SK-N-SH treated with all-trans-retinoic acid at 6 μM for 48 hours (cell line): ENCODE data around the gene TXNDC16.

Experiments
- ATAC-seq: fragments of 200-7000 bp; cut with Tn5 transposase; 3 replicates; pipeline ENCODE4 v1.9.1; 2020; ENCODE audit warnings: mild to moderate bottlenecking, moderate library complexity
- ARNTL ChIP-seq: fragments of 450-650 bp; formaldehyde crosslinking; IDR thresholded peaks from 2 replicates; pipeline ENCODE4 v1.5.0; 2020; ENCODE audit warnings: low read depth, mild to moderate bottlenecking, moderate library complexity, borderline replicate concordance
- BACH2 ChIP-seq: fragments of 250-450 bp; sonication (Bioruptor Pico); IDR thresholded peaks from 2 replicates; pipeline ENCODE4 v1.9.0; 2021; ENCODE audit warnings: mild to moderate bottlenecking, borderline replicate concordance
- CSDC2 ChIP-seq: fragments of 250-450 bp; sonication (Bioruptor Pico); IDR thresholded peaks from 2 replicates; pipeline ENCODE4 v1.5.0; 2020; ENCODE audit warnings: mild to moderate bottlenecking, moderate library complexity
- ESRRG ChIP-seq: fragments of 250-450 bp; sonication (Bioruptor Pico); IDR thresholded peaks from 2 replicates; pipeline ENCODE4 v1.6.1; 2021; ENCODE audit warnings: mild to moderate bottlenecking
- ISL1 ChIP-seq: fragments of 250-450 bp; sonication (Bioruptor Pico); IDR thresholded peaks from 2 replicates; pipeline ENCODE4 v2.1.2; 2022; ENCODE audit warnings: mild to moderate bottlenecking, moderate library complexity
- OSR1 ChIP-seq: fragments of 250-450 bp; sonication (Bioruptor Pico); IDR thresholded peaks from 2 replicates; pipeline ENCODE4 v1.8.0; 2022; ENCODE audit warnings: moderate library complexity, mild to moderate bottlenecking, inconsistent platforms
- PPARA ChIP-seq: fragments of 250-450 bp; sonication (Bioruptor Pico); IDR thresholded peaks from 2 replicates; pipeline ENCODE4 v1.5.0; 2020; ENCODE audit warnings: mild to moderate bottlenecking, borderline replicate concordance
- SNAI2 ChIP-seq: fragments of 250-450 bp; sonication (Bioruptor Pico); IDR thresholded peaks from 2 replicates; pipeline ENCODE4 v1.5.0; 2020; ENCODE audit warnings: mild to moderate bottlenecking, moderate library complexity
- TCF4 ChIP-seq: fragments of 250-450 bp; sonication (Bioruptor Pico); IDR thresholded peaks from 2 replicates; pipeline ENCODE4 v1.8.0; 2021; ENCODE audit warnings: mild to moderate bottlenecking, moderate library complexity, borderline replicate concordance
- TOX ChIP-seq: fragments of 250-450 bp; sonication (Bioruptor Pico); IDR thresholded peaks from 2 replicates; pipeline ENCODE4 v1.8.0; 2021; ENCODE audit warnings: mild to moderate bottlenecking, moderate library complexity, borderline replicate concordance
- ZC3H10 ChIP-seq: fragments of 250-450 bp; sonication (Bioruptor Pico); IDR thresholded peaks from 2 replicates; pipeline ENCODE4 v1.5.1; 2021; ENCODE audit warnings: mild to moderate bottlenecking, moderate library complexity
- ZFP3 ChIP-seq: fragments of 250-450 bp; sonication (Bioruptor Pico); IDR thresholded peaks from 2 replicates; pipeline ENCODE4 v1.5.0; 2020; ENCODE audit warnings: mild to moderate bottlenecking, moderate library complexity
- ZFP30 ChIP-seq: fragments of 450-650 bp; formaldehyde crosslinking; IDR thresholded peaks from 2 replicates; pipeline ENCODE4 v1.5.0; 2022; ENCODE audit warnings: mild to moderate bottlenecking, moderate library complexity
- ZNF565 ChIP-seq: fragments of 450-650 bp; formaldehyde crosslinking; conservative IDR thresholded peaks from 2 replicates; pipeline ENCODE4 v1.5.0; 2020; ENCODE audit warnings: low read depth, mild to moderate bottlenecking, moderate library complexity
- ZNF70 ChIP-seq: fragments of 450-650 bp; formaldehyde crosslinking; IDR thresholded peaks from 2 replicates; pipeline ENCODE4 v1.5.0; 2020; ENCODE audit warnings: mild to moderate bottlenecking, moderate library complexity
- ZNF8 ChIP-seq: fragments of 450-650 bp; formaldehyde crosslinking; IDR thresholded peaks from 2 replicates; pipeline ENCODE4 v1.5.0; 2020; ENCODE audit warnings: mild to moderate bottlenecking, moderate library complexity
- TF ChIP-seq, protein P1 (sequence below): fragments of 250-450 bp; sonication (Bioruptor Pico); IDR thresholded peaks from 2 replicates; pipeline ENCODE4 v1.5.0; 2020; ENCODE audit warnings: mild to moderate bottlenecking, moderate library complexity
- TF ChIP-seq, protein P2 (sequence below): fragments of 250-450 bp; sonication (Bioruptor Pico); IDR thresholded peaks from 2 replicates; pipeline ENCODE4 v1.8.0; 2020; ENCODE audit warnings: mild to moderate bottlenecking, moderate library complexity, borderline replicate concordance
- TF ChIP-seq, protein P3 (sequence below): fragments of 250-450 bp; sonication (Bioruptor Pico); IDR thresholded peaks from 2 replicates; pipeline ENCODE4 v1.5.1; 2021; ENCODE audit warnings: mild to moderate bottlenecking, moderate library complexity
- TF ChIP-seq, protein P4 (sequence below): fragments of 250-450 bp; sonication (Bioruptor Pico); IDR thresholded peaks from 2 replicates; pipeline ENCODE4 v1.5.1; 2020; ENCODE audit warnings: low read depth, mild to moderate bottlenecking, moderate library complexity

Gene TXNDC16

DNA sequence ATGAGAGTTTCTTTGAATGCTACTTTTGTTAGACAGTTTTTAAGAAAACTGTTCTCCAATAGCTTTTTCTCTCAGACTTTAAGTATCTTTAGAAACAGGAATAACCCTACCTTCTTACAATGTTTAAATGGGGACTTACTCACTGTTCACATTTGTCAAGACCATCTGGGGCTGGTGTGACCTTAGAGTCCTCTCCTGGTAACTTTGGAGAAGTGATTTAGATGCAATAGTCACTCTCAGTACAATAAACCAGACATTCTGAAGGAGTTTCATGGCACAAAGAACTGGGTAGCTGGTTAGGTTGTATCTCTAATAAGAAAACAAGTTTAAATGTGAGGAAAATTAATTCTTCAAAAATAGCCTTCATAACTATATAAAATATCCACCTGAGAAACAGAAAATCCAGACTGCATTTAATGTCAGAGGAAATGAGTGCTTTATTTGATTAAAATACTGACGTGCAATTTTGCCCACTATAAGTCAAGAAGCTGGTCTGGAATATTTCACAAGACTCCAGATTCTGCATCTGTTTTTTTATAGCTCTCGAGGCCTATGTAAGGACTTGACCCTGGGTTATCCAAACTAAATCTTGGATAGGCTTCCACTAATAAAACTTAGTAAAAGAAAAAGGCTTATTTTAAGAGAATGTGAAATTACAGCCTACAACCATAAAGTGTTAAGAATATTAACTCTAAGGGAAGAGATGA, 129.5 kb downstream of the TXNDC16 start:
- TF ChIP-seq, protein P1, sequence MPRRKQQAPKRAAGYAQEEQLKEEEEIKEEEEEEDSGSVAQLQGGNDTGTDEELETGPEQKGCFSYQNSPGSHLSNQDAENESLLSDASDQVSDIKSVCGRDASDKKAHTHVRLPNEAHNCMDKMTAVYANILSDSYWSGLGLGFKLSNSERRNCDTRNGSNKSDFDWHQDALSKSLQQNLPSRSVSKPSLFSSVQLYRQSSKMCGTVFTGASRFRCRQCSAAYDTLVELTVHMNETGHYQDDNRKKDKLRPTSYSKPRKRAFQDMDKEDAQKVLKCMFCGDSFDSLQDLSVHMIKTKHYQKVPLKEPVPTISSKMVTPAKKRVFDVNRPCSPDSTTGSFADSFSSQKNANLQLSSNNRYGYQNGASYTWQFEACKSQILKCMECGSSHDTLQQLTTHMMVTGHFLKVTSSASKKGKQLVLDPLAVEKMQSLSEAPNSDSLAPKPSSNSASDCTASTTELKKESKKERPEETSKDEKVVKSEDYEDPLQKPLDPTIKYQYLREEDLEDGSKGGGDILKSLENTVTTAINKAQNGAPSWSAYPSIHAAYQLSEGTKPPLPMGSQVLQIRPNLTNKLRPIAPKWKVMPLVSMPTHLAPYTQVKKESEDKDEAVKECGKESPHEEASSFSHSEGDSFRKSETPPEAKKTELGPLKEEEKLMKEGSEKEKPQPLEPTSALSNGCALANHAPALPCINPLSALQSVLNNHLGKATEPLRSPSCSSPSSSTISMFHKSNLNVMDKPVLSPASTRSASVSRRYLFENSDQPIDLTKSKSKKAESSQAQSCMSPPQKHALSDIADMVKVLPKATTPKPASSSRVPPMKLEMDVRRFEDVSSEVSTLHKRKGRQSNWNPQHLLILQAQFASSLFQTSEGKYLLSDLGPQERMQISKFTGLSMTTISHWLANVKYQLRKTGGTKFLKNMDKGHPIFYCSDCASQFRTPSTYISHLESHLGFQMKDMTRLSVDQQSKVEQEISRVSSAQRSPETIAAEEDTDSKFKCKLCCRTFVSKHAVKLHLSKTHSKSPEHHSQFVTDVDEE, result peak; percentile 78
- TF ChIP-seq ZFP30 (CRISPR knock-in tag) (no peak), TOX (CRISPR knock-in tag) (0 out of 2 replicates have a peak, but pooled peaks have one; percentile 14), ISL1 (CRISPR knock-in tag) (peak; percentile 88), PPARA (CRISPR knock-in tag) (no peak), TCF4 (CRISPR knock-in tag) (peak; percentile 91), ZNF565 (CRISPR knock-in tag) (no peak), SNAI2 (CRISPR knock-in tag) (peak; percentile 81), ZNF8 (CRISPR knock-in tag) (no peak), OSR1 (no peak), ZNF70 (no peak), ZC3H10 (CRISPR knock-in tag) (0 out of 2 replicates have a peak, but pooled peaks have one; percentile 22), ESRRG (CRISPR knock-in tag) (no peak), ZFP3 (CRISPR knock-in tag) (0 out of 2 replicates have a peak, but pooled peaks have one; percentile 43), BACH2 (no peak)
- TF ChIP-seq, protein P2, sequence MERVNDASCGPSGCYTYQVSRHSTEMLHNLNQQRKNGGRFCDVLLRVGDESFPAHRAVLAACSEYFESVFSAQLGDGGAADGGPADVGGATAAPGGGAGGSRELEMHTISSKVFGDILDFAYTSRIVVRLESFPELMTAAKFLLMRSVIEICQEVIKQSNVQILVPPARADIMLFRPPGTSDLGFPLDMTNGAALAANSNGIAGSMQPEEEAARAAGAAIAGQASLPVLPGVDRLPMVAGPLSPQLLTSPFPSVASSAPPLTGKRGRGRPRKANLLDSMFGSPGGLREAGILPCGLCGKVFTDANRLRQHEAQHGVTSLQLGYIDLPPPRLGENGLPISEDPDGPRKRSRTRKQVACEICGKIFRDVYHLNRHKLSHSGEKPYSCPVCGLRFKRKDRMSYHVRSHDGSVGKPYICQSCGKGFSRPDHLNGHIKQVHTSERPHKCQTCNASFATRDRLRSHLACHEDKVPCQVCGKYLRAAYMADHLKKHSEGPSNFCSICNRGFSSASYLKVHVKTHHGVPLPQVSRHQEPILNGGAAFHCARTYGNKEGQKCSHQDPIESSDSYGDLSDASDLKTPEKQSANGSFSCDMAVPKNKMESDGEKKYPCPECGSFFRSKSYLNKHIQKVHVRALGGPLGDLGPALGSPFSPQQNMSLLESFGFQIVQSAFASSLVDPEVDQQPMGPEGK (CRISPR knock-in tag), result no peak
- TF ChIP-seq, protein P3, sequence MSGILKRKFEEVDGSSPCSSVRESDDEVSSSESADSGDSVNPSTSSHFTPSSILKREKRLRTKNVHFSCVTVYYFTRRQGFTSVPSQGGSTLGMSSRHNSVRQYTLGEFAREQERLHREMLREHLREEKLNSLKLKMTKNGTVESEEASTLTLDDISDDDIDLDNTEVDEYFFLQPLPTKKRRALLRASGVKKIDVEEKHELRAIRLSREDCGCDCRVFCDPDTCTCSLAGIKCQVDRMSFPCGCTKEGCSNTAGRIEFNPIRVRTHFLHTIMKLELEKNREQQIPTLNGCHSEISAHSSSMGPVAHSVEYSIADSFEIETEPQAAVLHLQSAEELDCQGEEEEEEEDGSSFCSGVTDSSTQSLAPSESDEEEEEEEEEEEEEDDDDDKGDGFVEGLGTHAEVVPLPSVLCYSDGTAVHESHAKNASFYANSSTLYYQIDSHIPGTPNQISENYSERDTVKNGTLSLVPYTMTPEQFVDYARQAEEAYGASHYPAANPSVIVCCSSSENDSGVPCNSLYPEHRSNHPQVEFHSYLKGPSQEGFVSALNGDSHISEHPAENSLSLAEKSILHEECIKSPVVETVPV (CRISPR knock-in tag), result no peak; the same call in 1 of the 2 replicates
- TF ChIP-seq, protein P4, sequence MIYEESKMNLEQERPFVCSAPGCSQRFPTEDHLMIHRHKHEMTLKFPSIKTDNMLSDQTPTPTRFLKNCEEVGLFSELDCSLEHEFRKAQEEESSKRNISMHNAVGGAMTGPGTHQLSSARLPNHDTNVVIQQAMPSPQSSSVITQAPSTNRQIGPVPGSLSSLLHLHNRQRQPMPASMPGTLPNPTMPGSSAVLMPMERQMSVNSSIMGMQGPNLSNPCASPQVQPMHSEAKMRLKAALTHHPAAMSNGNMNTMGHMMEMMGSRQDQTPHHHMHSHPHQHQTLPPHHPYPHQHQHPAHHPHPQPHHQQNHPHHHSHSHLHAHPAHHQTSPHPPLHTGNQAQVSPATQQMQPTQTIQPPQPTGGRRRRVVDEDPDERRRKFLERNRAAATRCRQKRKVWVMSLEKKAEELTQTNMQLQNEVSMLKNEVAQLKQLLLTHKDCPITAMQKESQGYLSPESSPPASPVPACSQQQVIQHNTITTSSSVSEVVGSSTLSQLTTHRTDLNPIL (CRISPR knock-in tag), result peak; percentile 68; the same call in 1 of the 2 replicates
- peak; percentile 51; the same call in 1 of the 3 replicates for ATAC-seq

DNA sequence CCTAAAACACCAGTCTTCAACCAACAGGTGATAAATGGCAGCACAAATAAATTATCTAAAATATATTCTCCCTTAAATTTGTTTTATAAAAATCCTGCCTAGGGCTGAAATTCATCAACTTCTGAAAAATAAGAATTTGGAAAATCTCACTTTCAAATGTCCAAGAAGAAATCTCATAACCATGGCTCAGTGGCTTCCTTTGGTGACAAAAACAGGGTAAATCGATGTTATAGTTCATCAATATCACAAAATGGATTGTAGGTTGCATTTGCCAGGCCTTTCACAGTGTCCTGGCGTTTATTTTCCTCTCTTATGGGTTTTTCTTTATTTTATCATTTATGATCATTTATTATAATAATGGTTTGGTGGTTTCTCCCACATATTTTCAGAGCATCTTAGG, 135.2 kb downstream of the TXNDC16 start:
- no peak for TF ChIP-seq ZFP3 (CRISPR knock-in tag)
- TF ChIP-seq, protein P4 (CRISPR knock-in tag), result no peak
- no peak for TF ChIP-seq SNAI2 (CRISPR knock-in tag)
- TF ChIP-seq ZNF8 (CRISPR knock-in tag), result no peak
- ATAC-seq, result no peak

DNA sequence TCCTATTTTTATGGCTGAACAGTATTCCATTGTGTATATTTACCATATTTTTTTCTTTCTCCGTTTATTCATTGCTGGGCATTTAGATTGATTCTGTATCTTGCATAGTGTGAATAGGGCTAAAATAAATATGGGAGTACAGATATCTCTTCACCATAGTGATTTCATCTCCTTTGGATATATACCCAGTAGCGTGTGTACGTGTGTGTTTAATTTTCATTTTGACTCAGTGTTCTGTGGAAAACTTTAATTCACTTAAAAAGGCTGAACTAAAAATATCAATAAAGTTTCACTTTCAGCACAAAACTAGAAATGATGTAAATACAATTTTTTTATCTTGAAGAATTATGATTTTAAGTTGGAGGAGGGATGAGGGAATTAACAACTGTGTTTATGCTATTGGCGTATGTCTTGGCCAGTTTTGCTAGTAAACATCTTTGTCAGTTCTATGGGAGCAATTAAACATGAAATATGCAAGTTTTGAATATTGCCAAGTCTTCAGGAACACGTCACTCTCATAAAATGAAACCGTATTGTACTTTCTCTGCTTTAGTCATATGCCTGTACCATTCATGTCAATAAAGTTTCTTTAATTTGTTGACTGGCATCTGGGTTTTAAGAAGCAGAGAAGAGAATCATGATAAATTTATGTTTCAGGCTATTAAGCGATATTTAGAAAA, 138.4 kb downstream of the TXNDC16 start:
- ATAC-seq, result no peak
- TF ChIP-seq ZNF8 (CRISPR knock-in tag) (no peak), PPARA (CRISPR knock-in tag) (no peak), CSDC2 (CRISPR knock-in tag) (no peak), ZNF565 (CRISPR knock-in tag) (no peak), ARNTL (CRISPR knock-in tag) (no peak), ZC3H10 (CRISPR knock-in tag) (no peak)
- TF ChIP-seq, protein P2 (CRISPR knock-in tag), result no peak
- TF ChIP-seq, protein P1, result no peak
- TF ChIP-seq, protein P4 (CRISPR knock-in tag), result no peak
